ENCODE measurements around the gene BRME1. TPM values are rescaled to one million over a fixed set of nuclear protein-coding genes. Genes with fewer than 3 reads are reported as not detected.
A peak's percentile ranks its signal among the peaks of the same experiment; 100 is the strongest.

The BRME1 gene
- total RNA-seq, 1 donor from 2014 or later: 4.6 TPM

- no peak for DNase-seq
- Mint-ChIP-seq H3K4me1 (ENCODE audit: low read depth, unreplicated experiment) (no peaks in the 10 kb centered on the region), H3K27ac (ENCODE audit: unreplicated experiment) (no peak overlapping the region), H3K27me3 (ENCODE audit: unreplicated experiment) (no peaks in the 10 kb centered on the region), H3K9me3 (ENCODE audit: unreplicated experiment) (no peaks in the 10 kb centered on the region), H3K36me3 (ENCODE audit: unreplicated experiment) (no peaks in the 10 kb centered on the region), H3K4me3 (ENCODE audit: unreplicated experiment) (no peak overlapping the region)
- TF ChIP-seq, protein P1, sequence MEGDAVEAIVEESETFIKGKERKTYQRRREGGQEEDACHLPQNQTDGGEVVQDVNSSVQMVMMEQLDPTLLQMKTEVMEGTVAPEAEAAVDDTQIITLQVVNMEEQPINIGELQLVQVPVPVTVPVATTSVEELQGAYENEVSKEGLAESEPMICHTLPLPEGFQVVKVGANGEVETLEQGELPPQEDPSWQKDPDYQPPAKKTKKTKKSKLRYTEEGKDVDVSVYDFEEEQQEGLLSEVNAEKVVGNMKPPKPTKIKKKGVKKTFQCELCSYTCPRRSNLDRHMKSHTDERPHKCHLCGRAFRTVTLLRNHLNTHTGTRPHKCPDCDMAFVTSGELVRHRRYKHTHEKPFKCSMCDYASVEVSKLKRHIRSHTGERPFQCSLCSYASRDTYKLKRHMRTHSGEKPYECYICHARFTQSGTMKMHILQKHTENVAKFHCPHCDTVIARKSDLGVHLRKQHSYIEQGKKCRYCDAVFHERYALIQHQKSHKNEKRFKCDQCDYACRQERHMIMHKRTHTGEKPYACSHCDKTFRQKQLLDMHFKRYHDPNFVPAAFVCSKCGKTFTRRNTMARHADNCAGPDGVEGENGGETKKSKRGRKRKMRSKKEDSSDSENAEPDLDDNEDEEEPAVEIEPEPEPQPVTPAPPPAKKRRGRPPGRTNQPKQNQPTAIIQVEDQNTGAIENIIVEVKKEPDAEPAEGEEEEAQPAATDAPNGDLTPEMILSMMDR (IDR thresholded peaks at IDR 0.05; ENCODE audit: partially characterized antibody, unreplicated experiment): no peak
Observed at GRCh38 chr19:13887018-13887436, 18.9 kb downstream of the BRME1 start.

- H3K27ac Mint-ChIP-seq (ENCODE audit: unreplicated experiment): no peak overlapping the region
- no peak for DNase-seq
- no peaks in the 10 kb centered on the region for H3K9me3 Mint-ChIP-seq (ENCODE audit: unreplicated experiment)
- TF ChIP-seq, protein P1 (IDR thresholded peaks at IDR 0.05; ENCODE audit: partially characterized antibody, unreplicated experiment): no peak
- no peaks in the 10 kb centered on the region for H3K36me3 Mint-ChIP-seq (ENCODE audit: unreplicated experiment)
- H3K4me1 Mint-ChIP-seq (ENCODE audit: low read depth, unreplicated experiment): peaks cover under 1% of the 10 kb centered on the region
- no peaks in the 10 kb centered on the region for H3K27me3 Mint-ChIP-seq (ENCODE audit: unreplicated experiment)
- no peak overlapping the region for H3K4me3 Mint-ChIP-seq (ENCODE audit: unreplicated experiment)
Observed at GRCh38 chr19:13885826-13886365, 20.0 kb downstream of the BRME1 start.

DNA sequence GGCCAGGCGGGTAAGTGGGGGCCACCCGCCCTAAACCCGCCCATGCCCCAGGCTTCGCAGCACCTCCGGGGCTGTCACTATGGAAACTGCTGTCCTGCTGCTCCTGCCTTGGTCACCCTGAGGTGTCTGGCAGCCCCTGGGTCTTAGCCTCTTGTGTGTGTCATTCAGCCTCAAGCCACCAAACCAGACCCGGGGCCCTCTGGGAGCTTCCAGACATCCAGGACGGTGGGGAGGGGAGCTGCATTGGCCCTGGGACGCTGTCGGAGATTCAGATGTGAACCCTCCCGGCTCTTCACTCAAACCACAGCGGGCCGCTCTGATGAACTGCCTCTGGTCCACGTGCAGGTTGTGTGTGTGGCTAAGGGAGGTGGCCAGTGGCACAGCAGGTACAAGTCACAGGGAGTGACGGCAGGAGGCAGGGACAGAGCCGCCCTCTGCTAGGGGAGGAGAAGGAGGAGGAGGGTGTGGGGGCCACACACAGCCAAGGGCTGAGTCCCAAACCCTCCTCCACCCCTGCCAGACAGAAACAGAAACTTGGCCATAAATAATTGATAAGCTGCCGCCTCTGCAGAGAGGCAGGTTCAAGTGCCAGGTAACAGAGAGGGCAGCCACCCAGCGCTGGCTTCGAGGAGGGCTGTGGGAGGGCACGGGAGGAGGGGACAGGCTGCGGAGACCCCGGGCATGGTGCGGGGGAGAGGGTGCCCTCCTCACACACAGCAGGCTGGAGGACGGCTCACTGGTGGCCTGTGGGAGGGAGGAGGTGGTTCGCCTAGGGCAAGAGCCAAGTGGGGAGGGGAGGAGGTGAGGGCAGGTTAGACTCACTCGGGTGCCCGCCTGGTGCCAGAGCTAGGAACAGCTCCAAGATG, 21.0 kb downstream of the BRME1 start:
- H3K27ac Mint-ChIP-seq (ENCODE audit: unreplicated experiment): no peak overlapping the region
- no peak overlapping the region for H3K4me3 Mint-ChIP-seq (ENCODE audit: unreplicated experiment)
- no peak for DNase-seq
- H3K4me1 Mint-ChIP-seq (ENCODE audit: low read depth, unreplicated experiment): peaks cover 6% of the 10 kb centered on the region
- TF ChIP-seq, protein P1 (IDR thresholded peaks at IDR 0.05; ENCODE audit: partially characterized antibody, unreplicated experiment): no peak
- H3K27me3 Mint-ChIP-seq (ENCODE audit: unreplicated experiment): peaks cover 2% of the 10 kb centered on the region
- no peaks in the 10 kb centered on the region for H3K36me3 Mint-ChIP-seq (ENCODE audit: unreplicated experiment)
- H3K9me3 Mint-ChIP-seq (ENCODE audit: unreplicated experiment): no peaks in the 10 kb centered on the region

GRCh38 chr19:13883516-13884064, 22.3 kb downstream of the BRME1 start:
- Mint-ChIP-seq H3K4me3 (ENCODE audit: unreplicated experiment) (no peak overlapping the region), H3K27me3 (ENCODE audit: unreplicated experiment) (peaks cover 2% of the 10 kb centered on the region), H3K9me3 (ENCODE audit: unreplicated experiment) (peaks cover 2% of the 10 kb centered on the region), H3K4me1 (ENCODE audit: low read depth, unreplicated experiment) (peaks cover 6% of the 10 kb centered on the region), H3K36me3 (ENCODE audit: unreplicated experiment) (no peaks in the 10 kb centered on the region), H3K27ac (ENCODE audit: unreplicated experiment) (no peak overlapping the region)
- TF ChIP-seq, protein P1 (IDR thresholded peaks at IDR 0.05; ENCODE audit: partially characterized antibody, unreplicated experiment): peak; percentile 28
- DNase-seq: no peak

GRCh38 chr19:13882836-13883235, 23.1 kb downstream of the BRME1 start:
- Mint-ChIP-seq H3K4me1 (ENCODE audit: low read depth, unreplicated experiment) (peaks cover 6% of the 10 kb centered on the region), H3K36me3 (ENCODE audit: unreplicated experiment) (no peaks in the 10 kb centered on the region), H3K27me3 (ENCODE audit: unreplicated experiment) (peaks cover 2% of the 10 kb centered on the region), H3K27ac (ENCODE audit: unreplicated experiment) (no peak overlapping the region), H3K4me3 (ENCODE audit: unreplicated experiment) (no peak overlapping the region), H3K9me3 (ENCODE audit: unreplicated experiment) (peaks cover 2% of the 10 kb centered on the region)
- no peak for DNase-seq
- TF ChIP-seq, protein P1 (IDR thresholded peaks at IDR 0.05; ENCODE audit: partially characterized antibody, unreplicated experiment): no peak
